HuH-7.5 (cell line): ENCODE results near the gene LGALS3.

Source experiments
- DNase-seq: peaks from one replicate; pipeline ENCODE4 v3.0.0; 2011; ENCODE audit warnings: low spot score

Gene LGALS3

DNA sequence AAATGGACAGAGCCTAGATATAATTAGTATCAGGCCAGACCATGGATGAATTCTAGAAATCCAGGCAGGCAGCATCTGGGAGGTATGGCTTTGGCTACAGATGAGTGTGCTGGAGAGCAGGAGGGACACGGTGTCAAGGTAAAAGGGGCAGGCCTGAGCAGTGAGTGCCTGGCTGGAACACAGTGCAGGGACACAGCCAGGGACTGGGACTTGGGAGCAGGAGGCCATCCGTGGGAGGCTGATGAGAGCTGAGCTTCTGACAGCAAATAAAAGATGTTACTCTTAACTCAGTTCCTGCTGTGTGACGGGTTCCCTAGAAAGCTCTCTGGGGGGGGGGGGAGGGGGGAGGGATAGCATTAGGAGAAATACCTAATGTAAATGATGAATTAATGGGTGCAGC, 13.6 kb upstream of the LGALS3 start:
- DNase-seq = no peak

DNA sequence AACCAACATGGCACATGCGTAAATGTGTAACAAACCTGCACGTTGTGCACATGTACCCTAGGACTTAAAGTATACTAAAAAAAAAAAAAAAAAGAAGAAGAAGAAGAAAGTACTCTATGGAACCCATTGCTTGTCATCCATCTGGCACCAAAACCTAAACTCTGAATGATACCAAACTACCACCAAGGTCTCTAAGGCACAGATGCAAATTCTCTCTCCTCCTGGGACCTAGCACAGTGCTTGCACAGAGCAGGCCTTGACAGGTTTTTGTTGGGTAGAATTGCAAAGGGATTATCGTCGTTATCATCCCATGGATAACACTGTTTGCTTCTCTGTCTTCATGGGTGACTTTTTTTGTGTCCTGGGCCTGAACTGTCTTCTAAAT, 13.2 kb upstream of the LGALS3 start:
- no peak for DNase-seq

DNA sequence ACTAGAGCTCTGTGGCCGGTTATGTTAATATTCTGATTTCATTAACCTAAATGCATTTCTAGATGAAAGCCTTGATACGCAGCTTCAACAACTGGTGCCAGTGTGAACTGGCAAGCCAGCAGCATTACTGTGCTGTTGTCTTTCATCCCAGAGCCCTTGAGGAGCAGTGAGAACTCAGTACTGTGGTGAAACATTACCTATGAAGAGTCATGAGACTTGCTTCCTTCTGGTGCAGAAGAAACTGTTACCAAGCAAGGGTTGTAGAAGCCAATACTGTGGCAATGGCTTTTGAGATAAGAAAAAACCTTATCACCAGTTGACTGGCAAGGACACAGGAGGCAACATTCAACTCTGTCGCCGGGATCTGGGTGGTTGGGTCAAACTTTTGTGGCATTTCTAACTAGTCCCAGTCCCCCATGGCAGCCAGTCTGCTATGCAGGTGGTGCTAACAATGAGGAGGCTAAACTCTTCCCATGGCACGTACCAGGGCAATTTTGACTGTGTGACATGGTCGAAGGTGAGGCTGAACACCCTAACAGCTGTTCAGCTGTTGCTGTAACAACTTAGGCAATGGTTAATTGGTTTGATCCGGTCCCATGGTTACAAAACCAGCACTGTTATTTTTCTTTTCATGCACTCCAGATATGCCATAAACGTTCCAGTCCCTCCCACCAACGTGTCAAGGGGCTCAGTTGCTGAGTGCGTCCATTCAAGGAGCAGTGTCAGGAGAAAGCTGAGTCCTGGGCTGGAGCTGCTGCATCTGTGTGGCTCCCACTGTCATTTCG, 12.6 kb upstream of the LGALS3 start:
- DNase-seq = no peak

DNA sequence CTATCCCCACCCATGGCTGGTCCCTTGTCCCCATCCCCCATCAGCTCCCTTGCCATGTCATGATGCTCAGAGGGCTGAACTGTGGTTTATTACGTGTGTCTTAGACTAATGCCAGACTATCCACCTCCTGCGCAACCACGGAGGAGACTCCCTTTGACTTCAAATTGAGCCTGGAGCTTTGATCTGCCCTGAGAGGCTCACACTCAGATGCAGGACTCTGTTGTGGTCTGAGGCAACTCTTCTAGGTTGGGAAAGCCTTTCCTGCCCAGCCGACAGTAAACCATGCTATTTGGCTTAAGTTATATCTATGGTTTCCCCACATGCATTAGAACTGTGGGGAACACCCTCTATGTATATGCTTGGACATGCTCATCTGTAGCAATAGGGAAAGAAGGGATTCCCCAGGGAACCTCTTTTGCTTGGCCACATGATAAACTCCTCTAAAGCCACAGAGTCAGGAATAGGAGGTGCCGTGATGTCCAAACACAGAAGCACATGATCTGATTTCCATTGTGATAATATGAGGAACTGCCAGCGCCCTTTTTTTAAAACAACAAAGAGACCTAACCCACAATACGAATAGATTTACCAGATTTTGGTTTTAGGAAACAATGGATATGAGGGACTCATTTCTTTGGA, 11.1 kb upstream of the LGALS3 start:
- DNase-seq = no peak

DNA sequence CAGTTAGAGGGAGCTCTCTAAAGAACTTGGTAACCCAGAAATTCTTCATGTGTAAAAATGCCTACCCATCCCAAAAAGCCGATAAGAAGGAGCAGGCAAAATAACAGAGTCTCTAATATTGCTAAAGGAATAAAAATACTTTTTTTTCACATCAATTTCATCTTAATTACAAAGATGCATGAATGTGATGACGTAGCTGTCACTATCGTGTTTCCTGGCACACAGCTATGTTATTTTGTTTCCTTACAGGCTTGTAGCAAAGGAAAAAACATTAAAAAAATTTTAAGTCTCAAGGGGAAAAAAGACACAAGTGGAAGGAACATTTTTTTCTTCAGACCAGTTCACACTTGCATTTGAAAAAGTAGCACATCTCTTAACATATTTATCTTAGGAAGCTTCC, 10.3 kb upstream of the LGALS3 start:
- no peak for DNase-seq

DNA sequence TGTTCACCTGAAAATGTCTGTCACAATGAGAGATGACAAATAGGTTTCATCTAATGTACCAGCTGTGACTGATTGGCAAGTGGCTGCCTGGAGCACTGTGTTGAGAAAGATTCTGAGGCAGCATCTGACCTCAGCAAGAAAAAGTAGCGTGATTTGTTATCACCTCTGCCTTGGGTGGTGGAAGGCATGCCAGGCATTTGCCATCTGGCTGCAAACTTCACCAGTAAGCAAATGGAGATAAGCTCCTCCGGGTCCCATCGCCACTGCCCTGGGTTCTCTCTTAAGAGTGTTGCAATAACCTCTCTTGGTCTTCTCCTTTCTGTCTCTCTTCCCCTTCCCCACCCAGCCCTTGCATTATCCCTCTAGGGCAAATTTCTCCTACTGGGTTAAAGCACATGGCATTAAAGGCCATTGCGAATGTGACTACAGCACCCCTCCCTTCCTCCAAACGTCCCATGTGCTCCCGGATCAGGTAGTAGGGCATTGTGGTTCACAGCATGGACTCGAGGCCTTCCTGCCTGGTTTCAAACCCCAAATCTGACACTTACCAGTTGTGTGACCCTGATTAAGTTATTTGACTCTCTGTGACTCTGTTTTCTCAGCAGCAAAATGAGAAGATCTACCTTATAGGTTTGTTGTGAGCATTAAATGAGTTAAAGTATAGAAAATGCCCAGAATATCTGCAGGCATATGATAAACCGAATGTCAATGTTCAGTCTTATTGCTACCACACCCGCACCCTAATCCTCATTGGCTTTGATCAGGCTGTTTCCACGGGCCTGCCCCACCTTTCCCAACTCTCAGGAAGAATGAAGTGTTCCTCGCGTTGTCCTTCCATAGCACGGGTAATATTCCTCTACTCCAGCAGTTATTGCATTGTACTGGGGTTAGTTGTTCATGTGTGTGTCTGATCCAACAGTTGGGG, 8.2 kb upstream of the LGALS3 start:
- DNase-seq = no peak

DNA sequence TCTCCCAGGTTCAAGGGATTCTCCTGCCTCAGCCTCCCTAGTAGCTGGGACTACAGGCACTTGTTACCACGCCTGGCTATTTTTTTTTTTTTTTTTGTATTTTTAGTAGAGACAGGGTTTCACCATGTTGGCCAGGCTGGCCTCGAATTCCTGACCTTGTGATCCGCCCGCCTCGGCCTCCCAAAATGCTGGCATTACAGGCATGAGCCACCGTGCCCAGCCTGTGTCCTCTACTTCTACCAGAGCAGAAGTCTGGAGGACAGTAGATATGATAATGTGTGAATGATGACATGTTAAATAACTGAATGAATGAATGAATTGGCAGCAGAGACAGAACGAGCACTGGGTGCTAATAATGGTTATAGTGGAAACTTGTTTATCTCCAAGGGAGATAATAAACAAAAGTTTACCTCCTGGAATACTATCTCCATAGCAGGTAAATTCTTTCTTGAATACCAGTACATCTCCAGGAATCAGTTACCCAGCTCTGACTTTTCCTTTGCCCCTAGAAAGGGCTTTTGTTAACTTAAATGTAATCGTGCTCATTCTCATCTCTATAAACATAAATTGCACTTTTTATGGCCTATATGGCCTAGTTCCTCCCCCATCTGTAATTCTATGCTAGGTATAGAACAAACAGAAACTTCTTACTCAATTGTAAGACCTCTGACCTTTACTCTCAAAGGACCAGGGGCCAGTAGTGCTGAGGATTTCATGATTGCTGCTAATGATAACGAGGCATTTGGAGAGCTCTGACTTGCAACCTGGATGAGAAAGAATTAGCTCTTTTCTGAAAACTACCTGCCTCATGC, 7.2 kb upstream of the LGALS3 start:
- peak; percentile 60 for DNase-seq

DNA sequence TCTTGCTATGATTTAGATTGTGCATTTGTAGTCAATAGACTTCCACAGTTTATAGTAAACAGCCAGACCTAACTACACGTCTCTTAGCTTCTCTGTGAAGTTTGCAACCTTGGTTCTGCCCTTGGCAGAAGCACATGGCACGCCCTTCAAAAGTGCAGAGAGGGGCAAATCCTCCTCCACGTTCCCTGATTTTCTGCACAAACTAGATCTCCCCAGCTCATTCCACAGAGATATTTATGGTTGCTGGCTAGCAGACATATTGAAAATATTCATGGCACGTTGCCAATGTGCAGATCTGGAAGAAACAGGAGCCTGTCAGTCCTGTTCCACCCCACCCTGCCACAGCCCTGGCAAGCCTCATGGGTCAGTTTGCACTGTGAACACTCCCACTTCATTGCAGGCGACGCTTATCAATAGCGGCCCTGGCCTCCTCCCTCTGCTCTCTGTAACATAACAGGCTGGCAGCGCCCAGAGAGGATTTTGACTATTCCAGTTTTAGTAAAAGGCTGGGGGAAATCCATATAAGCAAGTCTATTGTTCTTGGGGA, 6.5 kb upstream of the LGALS3 start:
- DNase-seq = no peak

DNA sequence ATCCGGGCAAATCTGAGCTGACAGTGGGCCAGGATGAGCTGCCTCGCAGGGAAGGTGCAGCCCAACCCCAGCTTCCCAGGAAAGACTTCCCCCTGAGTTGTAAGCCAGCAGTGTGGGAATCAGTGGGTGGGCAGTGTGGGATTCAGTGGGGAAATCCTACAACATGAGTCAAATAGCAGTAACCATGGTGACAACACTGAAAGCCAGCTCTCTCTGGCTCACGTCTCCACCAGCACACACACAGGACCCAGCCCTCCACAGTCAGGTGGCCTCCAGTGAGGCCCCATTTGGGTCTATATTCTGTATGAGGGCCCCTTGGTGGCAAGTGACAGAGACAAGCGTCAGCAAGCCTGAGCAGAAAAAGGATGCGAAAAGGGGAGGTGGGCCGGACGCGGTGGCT, 6.0 kb upstream of the LGALS3 start:
- DNase-seq = no peak

DNA sequence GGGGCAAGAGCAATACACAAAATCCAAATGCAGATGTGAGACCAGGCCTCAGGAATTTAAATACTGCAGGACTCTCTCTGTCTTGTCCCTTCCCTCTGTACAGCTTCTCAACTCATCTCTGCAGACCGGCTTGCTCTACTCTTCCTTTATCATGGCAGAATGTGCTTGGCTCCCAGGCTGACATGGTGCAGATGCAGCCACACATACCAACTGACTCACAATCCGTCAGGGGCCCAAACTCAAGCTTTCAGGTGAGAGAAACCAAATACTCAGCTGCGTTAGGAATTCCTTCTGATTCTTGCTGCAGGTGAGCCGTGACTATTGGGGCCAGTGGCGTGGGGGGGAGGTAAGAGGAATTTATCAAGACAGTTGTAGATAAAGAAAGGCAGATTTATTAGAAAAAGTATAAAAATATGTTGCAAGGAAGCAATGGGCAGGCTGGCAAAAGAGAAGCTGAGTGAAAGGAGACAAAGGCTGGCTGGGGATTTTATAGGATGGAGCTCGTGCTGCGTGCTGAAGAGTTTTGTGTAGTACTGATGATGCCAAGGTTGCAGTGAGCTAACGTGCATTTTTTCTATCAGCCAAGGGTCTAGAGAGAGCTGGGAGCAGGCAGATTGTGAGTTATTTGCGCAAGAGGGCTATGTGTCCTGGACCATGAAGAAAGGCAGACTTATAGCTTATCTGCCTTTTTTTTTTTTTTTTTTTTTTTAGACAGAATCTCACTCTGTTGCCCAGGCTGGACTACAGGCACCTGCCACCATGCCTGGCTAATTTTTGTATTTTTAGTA, 5.0 kb upstream of the LGALS3 start:
- no peak for DNase-seq

DNA sequence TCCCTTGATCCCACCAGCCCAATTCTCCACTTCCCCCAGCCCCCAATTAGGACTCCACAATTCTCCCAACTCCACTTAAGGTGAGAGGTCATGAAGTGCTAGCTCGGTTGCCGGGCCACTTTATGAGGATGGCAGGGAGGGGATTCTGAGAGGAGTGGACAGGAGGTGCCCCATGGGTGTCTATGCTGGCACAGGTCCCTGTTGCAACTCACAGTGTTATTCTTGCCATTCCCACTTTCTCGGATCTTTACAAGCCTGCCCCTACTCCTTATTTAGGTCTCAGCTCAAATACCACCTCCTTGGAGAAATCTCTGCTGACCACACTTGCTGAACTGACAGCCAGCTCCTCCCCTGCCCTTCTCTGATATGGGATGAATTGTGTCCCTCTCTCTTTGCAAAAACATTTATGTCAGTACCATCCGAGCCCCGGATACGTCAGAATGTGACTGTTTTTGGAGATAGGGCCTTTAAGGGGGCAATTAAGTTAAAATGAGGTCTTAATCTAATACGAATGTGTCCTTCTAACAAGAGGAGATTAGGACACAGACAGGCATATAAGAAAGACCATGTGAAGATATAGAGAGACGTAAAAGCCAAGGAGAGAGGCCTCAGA, 4.2 kb upstream of the LGALS3 start:
- DNase-seq = no peak

DNA sequence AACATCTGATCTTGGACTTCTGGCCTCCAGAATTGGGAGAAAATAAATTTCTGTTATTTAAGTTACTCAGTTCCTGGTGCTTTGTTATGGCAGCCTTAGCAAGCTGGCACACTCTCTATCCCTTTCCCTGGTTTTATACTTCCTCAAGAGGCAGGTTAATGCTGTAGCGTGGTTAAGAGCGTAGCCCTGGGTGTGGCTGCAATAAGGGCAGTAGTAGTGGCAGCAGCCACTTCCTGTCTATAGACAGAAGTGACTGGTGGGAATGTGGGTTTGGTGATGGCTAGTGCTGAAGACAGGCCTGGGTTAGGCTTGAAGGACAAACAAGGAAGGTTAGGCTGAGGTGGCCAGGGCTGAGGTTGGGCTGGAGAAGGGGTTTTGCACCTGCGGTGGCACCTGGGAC, 3.6 kb upstream of the LGALS3 start:
- DNase-seq = no peak

DNA sequence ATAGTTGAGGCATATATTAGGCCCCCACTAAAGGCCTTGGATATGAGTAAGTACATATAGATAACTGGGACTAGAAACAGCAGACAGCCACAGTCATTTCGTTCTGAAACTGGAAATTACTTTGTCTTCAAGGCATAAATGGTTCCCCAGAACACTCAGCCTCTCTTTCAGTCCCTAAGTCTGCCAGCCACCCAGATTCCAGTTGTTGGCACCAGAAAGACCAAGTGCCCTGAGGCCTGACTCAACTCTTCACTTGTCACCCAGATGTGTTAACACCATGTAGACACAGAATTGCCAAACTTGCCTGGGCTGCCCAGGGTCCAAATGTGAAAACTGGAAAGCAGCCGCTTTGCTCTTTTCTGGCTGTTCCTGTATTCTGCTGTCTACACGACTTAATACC, 3.0 kb upstream of the LGALS3 start:
- no peak for DNase-seq

DNA sequence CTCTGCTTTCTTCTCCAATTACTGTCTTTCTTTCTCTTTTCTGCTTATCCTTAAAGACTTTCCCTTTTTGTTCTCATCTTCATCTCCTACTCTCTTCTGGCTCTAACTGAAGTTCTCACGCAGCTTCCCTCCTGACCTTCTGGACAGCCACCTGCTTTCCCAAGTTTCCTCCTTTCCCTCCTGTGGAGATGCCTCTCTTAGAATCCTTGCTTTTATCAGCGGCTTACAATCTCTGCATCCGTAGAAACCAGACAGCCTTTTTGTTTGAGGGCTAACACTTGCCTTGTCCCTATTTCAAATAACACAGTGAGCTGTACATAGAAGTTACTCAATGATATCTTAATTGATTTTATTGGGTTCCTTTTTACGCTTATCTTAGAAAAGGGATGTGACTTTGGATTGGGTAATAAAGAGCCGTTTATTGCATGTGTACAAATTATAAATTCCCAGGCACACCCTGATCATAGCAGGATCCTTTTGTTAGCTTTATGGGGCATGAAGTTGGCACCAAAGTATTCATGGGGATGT, 2.1 kb upstream of the LGALS3 start:
- no peak for DNase-seq

DNA sequence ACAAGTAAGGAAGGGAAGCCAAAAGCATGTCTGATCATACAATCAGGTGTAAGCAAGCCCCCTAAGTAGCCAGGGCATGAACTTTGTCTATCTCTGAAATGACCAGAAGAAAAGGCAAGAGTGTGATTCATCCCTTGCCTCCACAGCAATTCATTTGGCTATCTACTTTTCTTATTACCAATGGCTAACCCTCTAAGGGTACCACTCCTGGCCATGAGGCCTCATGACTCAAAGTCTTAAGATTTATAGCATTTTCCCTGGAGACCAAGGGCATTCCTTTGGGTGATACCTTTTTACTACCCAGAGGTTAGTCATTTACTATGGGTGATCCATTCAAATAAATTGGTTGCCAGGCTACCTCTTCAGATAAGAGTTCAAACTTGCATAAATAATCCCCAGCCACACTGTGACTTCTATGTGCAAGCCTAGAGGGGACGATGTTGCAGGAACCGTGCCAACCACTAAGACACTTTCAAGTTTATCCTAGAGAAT, 1.5 kb upstream of the LGALS3 start:
- no peak for DNase-seq

DNA sequence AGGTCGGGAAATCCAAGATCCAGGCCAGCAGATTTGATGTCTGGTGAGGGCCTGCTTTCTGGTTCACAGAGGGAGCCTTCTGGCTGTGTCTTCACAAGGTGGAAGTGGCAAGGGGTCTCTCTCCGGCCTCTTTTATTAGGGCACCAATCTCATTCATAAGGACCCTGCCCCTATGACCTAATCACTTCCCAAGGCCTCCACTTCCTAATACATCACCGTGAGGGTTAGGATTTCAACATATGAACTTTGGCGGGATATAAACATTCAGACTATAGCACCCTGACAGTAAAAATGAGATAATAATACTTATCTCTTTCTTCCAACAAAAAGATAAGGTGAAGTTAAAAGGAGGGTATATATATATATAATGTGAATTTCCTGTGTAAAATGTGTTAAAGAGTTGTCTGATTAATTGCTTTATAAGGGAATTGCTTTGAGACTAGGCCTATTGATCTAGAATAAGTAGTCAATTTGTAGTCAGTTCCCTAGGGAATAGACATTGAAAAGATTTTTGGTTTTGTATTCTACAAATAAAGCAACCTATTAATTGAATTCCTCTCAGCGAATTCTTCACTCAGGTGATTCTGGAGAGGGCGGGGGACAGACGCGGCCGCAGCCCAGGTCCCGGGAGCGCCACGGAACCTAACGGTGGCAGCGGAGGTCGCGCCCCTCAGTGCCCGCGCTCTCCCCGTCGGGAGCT, 516 bp upstream of the LGALS3 start:
- DNase-seq = no peak

DNA sequence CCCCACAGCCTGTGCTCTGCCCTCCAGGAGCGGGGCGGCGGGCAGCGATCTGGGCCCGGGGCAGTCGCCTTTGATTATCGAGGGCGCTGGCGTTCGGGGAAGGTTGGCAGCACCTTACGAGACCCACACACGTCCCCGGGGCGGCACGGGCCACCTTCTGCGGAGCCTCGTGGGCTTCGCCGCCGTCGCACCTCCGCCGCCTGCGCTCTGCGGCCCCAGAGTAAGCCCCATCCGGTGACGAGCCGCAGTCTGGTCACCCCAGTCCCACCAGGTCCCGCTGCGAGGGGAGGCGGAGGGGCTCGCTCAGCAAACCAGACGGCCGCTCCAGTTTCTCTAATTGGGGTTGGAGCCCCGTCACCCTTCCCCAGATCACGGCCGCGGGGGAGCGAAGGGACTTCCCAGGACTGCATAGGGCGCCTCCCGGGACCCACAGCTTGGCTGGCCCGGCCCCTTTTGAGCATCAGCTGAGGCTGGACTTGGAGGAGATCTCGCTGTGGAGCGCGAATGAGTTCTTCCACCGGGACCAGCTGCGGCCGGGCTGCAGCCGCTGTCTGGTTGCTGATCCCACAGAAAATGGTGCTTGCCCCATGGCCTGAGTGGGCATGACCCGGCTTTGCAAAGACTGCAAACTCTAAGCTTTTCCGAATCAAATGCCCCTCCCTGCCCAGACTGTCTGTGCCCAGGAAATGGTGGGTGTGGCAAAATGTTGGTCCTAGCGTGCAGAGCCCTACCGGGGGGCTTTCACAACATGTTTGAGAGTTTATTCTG, 560 bp downstream of the LGALS3 start:
- peak; percentile 64 for DNase-seq

DNA sequence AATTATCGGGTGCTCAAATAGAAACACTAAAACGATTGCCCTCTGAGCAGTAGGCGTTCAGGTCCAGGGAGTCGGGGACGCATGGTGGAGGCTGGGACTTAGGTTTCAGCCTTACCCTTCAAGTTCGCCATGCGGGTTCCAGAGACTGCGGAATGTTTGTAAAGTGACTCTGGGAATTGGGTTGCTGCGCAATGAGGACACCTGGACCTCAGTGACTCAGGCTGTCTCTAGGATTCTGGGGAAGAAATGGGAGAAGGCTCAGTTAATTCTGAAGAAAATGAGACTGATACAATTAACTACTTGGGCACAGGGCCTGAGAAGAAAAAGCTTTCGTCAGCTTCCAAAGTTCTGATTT, 1.1 kb downstream of the LGALS3 start:
- DNase-seq = peak; percentile 64
